ENCODE results near the gene GOLGA6L6.
A peak's percentile ranks its signal among the peaks of the same experiment; 100 is the strongest.
"Not testable (repeated sequence)": the region's sequence is repeated elsewhere in the genome, so short reads cannot be mapped to it uniquely, and the experiment has no call there.

Gene GOLGA6L6, protein sequence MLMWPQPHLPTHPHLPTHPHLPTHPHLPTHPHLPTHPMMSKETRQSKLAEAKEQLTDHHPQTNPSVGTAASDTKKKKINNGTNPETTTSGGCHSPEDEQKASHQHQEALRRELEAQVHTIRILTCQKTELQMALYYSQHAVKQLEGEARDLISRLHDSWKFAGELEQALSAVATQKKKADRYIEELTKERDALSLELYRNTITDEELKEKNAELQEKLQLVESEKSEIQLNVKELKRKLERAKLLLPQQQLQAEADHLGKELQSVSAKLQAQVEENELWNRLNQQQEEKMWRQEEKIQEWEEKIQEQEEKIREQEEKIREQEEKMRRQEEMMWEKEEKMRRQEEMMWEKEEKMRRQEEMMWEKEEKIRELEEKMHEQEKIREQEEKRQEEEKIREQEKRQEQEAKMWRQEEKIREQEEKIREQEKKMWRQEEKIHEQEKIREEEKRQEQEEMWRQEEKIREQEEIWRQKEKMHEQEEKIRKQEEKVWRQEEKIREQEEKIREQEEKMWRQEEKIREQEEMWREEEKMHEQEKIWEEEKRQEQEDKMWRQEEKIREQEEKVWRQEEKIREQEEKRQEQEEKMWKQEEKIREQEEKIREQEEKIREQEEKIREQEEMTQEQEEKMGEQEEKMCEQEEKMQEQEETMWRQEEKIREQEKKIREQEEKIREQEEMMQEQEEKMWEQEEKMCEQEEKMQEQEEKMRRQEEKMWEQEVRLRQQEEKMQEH

DNA sequence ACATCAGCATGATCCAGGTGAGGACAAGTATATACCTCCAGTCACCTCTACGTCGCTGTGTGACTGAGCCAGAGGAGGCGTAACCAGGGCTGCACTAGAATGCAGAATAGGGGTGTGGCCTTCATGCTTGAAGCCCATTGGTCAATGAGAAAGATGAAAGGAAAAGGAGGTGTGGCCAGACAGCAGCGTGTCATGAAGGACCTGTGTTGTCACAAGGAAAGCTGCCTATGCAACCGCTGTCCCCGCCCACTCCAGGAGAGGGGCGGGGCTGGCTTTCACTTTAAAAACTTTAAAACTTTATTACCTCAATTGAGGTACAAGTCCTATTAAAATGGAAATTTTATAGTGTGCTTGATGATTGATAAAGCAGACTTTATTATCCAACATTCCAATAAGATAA is at the start of gene GOLGA6L6:
Gene GOLGA6L6 (minus strand): TSS at position 101 of the 400 bp plus-strand sequence. CDS start 91 bp downstream, at position 10.
- DNase-seq (ENCODE audit: low read depth in 2 of 2), result not testable (repeated sequence)

DNA sequence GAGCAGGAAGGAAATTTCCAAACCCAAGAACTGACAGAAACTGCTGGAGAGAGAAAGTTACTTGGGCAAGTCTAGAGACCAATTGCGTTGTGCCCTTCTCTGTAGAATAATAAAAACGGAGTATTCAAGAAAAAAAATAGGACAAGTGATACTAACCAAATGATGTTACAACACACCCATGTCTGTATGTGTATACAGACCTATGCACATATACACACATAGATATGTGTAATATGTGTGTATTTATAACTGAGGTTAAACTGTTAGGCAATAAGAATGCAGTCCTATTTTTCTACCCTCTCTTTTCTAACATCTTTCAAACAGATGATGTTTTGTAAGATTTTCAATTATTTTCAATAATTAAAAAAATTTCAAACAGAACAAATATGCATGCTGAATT is 48.5 kb upstream of the GOLGA6L6 start:
- not testable (repeated sequence) for DNase-seq (ENCODE audit: low read depth in 2 of 2)

DNA sequence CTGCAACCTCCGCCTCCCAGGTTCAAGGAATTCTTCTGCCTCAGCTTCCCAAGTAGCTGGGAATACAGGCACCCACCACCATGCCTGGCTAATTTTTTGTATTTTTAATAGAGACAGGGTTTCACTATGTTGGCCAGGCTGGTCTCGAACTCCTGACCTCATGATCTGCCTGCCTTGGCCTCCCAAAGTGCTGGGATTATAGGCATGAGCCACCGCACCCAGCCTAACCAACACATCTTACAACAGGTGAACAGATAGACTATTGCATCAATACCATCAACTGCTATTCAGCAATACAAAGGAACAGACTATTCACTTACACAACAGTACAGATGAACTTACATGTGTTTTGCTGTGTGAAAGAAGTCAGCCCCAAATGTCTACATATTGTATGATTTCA is 45.2 kb upstream of the GOLGA6L6 start:
- not testable (repeated sequence) for DNase-seq (ENCODE audit: low read depth in 2 of 2)

DNA sequence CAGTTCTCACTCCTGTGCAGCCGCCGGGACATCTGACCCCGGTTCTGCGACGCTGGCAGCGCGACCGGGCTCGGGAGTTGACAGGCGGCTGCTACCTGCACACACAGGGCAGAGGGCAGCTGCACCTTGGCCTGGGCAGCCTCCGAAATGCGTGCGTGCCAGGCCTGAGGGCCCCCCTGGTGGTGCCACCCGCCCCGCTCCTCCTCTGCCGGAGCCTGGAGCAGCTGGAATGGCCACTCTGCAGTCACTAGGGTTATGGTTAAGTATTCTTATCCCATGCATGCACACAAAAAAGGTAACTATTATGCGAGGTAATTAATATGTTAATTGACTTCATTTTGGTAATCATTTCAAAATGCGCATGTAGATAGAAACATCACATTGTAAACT is 41.1 kb upstream of the GOLGA6L6 start:
- DNase-seq (ENCODE audit: low read depth in 2 of 2), result not testable (repeated sequence)

DNA sequence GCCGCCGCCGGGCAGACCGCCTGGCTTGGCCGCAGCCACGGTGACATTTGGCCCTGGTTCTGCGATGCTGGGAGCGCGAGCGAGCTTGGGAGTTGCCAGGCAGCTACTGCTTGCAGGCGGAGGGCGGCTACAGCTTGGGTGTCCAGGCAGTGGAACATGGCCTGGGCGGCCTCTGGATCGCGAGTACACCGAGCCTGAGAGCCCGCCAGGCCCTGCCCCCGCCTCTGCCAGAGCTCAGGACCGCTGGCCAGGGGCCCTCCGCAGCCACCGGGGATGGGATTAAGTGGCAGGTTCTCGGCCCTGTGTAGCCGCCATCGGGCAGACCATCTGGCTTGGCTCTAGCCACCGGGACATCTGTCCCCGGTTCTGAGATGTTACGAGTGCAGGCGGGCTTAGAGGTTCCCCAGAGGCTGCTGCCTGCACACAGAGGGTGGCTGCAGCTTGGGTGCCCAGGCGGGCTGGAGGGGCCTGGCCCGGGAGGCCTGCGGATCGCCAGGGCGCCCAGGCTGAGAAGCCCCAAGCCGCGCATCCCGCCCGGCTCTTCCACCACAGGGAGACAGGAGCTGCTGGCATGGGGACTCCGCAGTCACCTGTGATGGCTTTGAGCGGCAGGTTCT is 40.6 kb upstream of the GOLGA6L6 start:
- not testable (repeated sequence) for DNase-seq (ENCODE audit: low read depth in 2 of 2)

DNA sequence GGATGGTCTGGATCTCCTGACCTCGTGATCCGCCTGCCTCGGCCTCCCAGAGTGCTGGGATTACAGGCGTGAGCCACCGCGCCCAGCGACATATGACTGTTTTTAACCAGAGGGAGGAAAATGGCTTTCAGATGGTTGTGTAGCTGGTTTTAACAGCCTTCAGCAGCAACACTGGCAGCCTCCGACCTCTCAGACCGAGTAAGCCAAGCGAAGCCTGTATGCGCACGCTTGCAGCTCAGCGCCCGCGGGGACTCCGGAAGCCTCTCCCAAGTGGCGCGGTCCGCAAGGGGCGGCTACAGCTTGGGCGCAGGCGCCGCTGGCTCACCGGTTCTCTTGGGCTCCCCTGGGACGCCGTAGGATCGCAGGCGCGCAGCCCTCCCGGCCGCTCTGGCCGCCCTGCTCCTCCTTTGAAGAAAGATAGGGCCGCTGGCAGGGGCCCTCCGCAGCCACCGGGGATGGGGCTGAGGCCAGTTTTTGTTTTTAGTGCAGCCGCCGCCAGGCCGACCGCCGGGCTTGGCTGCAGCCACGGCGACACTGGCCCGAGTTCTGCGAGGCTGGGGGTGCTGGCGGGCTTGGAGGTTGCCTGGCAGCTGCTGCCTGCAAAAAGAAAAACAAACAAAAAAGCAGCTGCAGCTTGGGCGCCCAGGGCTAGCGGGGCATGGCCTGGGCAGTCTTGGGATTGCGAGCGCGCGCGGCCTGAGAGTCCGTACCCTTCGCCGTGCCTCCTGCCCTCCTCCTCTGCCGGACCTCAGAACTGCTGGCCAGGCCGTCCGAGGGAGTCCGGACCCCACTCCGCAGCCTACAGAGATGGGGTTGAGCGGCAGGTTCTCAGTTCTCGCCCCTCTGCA is 39.9 kb upstream of the GOLGA6L6 start:
- not testable (repeated sequence) for DNase-seq (ENCODE audit: low read depth in 2 of 2)

DNA sequence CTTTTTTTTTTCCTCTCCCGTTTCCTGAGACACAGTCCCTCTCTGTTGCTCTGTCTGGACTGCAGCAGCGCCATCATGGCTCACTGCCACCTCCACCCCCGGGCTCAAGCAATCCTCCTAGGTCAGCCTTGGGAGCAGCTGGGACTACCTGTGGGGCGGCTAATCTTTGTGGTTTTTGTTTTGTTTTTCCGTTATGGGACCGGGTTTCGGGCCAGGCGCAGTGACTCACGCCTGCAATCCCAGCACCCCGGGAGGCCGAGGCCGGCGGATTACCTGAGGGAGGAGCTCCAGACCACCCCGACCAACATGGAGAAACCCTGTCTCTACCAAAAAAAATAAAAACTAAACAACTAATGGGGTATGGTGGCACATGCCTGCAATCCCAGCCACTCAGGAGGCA is 38.1 kb upstream of the GOLGA6L6 start:
- not testable (repeated sequence) for DNase-seq (ENCODE audit: low read depth in 2 of 2)

DNA sequence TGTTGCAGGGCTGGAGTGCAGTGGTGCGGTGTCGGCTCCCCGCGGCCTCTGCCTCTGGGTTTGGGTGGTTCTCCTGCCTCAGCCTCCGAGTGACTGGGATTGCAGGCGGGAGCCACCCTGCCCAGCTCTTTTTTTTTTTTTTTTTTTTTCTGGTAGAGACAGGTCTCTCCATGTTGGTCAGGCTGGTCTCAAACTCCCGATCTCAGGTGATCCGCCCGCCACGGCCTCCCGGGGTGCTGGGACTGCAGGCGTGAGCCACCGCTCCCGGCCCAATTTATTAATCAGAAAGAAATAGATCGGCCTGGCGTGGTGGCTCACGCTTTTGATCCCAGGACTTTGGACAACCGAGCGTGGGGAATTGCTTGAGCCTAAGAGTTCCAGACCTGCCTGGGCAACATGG is 9.7 kb upstream of the GOLGA6L6 start:
- not testable (repeated sequence) for DNase-seq (ENCODE audit: low read depth in 2 of 2)

DNA sequence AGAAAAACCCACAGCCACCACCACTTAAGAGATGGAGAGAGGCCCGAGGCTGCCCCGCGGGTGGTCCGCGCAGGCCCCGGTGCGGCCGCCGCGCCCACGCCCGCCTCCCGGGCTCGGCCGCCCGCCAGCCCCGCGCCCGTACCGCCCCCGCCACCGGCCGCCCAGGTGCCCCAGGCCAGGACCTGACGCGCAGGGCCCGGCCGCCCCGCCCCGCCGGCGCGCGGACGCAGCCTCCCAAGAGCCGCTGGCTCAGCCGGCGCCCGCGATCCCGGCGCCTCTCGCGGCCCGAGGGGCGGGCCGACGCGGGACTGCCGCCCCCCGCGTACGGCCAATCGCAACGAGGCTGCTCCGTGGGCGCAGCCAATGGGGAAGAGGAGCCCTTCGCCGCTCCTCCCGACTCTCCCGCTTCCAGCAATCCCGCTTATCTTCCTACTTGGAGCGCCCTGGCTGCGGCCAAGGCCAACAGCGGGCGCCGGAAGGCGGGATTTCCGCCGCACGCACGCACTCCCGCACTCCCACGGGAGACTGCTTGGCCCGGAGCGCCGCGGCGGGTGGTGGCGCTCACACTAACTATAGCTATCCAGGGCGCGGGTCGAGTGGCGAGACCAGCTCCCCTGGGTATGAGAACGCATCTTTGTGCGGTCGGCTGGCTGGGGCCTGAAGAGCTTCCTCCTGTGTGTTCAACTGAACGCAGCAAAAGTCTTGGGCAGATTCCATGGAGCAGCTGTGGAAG is 35.5 kb downstream of the GOLGA6L6 start:
- DNase-seq (ENCODE audit: low read depth in 2 of 2), result peak in 1 of 2 donors; percentile 9

DNA sequence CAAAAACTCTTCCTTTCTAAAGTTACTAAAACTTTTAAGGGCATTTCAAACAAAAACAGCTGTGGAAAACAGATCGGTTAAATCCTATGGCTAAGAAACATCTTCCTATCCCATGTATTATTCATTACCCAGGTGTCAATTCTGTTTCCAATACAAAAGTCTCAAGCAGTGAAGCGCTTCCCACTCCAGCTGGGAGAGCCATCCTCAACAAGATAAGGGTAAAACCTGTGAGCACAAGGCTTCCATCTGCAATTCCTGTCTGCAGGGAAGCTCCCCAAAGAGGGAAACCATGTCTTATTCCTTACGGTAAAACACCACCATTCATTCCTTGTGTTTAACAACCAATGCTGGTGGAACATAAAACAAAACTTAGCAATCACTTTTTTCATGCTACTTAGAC is 38.8 kb downstream of the GOLGA6L6 start:
- not testable (repeated sequence) for DNase-seq (ENCODE audit: low read depth in 2 of 2)

DNA sequence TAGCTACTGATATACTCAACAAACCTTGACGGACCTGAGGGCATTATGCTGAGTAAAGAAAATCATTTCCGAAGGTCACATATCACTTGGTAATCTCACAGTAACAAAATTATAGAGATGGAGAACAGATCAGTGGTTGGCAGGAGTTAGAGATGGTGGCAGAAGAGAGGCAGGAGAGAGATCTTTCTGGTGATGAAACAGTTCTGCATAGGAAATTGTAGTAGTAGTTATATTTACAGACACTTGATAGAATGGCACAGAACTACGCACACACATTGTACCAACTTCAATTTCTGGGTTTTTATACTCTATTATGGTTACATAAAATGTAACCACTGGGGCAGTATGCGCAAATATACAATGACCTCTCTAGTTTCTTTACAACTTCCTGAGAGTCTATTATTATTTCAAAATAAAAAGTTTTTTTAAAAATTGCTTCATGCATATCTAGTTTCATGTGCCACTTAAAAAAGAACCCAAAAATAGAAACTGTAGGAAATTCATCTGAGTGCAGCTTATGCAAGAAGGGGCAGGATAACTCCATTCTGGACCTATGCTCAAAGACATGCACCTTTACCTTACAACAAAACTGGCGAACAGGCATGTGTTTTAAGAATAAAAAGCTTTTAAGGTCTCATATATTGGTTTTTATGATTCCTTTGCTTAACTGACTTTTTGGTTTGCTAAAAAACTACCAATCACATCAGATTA is 39.9 kb downstream of the GOLGA6L6 start:
- DNase-seq (ENCODE audit: low read depth in 2 of 2), result not testable (repeated sequence)

DNA sequence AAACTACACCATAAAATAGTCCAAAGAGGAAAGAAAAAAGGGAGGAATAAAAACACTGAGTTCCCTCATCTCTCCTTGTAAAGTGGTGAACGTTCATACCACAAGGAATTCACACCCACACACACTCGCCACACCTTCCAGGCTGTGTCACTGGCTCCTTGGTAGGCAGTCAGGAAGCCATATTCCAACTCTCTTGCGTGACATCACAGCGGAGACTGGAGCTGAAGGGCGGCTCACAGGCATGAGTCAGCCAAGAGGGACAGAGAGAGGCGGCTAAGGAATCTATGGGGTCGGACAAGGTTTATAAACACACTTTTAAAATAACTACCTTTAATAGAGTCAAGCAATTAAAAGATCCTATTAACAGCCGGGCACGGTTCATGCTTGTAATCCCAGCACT is 43.8 kb downstream of the GOLGA6L6 start:
- not testable (repeated sequence) for DNase-seq (ENCODE audit: low read depth in 2 of 2)

DNA sequence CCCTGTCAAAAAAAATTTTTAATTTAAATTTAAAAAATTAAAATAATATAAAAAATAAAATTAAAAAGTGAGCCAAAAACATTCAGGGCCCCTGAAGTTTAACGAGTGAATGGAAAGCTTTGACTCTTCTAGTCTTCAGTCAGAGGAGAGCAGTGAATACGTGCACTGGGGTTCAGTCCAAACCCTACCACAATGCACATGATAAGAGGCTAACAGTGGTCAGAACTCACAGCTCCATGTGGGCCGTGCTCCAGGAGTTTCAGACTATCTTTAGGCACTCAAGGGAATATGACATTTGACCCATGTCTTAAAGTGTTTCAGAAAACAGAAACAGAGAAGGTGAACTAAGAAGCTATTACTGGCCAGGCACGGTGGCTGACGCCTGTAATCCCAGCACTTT is 48.6 kb downstream of the GOLGA6L6 start:
- DNase-seq (ENCODE audit: low read depth in 2 of 2), result not testable (repeated sequence)

DNA sequence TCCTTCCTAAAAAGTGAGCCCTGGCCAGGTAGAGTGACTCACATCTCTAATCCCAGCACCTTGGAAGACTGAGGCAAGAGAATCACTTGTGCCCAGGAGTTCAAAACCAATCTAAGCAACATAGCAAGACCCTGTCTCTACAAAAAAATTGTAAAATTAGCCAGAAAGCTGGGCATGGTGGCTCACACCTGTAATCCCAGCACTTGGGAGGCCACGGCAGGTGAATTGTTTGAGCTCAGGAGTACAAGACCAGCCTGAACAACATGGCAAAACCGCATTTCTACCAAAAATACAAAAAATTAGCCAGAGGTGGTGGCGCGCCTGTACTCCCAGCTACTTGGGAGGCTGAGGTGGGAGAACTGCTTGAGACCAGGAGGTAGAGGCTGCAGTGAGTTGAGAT is 49.0 kb downstream of the GOLGA6L6 start:
- DNase-seq (ENCODE audit: low read depth in 2 of 2), result not testable (repeated sequence)

DNA sequence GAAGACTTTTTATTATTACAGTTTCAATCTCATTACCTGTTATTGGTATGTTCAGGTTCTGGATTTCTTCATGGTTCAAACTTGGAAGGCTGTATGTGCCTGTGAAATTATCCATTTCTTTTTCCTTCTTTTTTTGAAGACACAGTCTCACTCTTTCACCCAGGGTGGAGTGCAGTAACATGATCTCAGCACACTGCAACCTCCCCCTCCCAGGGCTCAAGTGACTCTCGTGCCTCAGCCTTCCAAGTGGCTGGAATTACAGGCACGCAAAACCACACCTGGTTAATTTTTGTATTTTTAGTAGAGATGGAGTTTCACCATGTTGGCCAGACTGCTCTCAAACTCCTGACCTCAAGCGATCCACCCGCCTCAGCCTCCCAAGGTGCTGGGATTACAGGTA is 52.3 kb downstream of the GOLGA6L6 start:
- DNase-seq (ENCODE audit: low read depth in 2 of 2), result not testable (repeated sequence)

Measured in stimulated activated CD4-positive, alpha-beta T cell treated with anti-CD3 and anti-CD28 coated beads, Interleukin-1b, Interleukin-23, amount 100 ng/mL, for 4 hours (primary cell).